HCT116 (cell line): ENCODE data around the gene EIF2B2.

ENCODE experiments used
- EZH2 ChIP-seq: fragments of 200-600 bp; sonication (generic); IDR thresholded peaks from 2 replicates; pipeline ENCODE4 v1.6.1; 2017; ENCODE audit warnings: antibody characterized with exemption, mixed run types
- JUND ChIP-seq: IDR thresholded peaks from 2 replicates; pipeline ENCODE4 v1.6.1; 2012
- POLR2A ChIP-seq: IDR thresholded peaks from 2 replicates; pipeline ENCODE4 v1.7.0; 2011; ENCODE audit warnings: borderline replicate concordance; ENCODE audit not compliant: insufficient read depth, insufficient read length; ENCODE audit errors: extremely low read depth
- POLR2AphosphoS5 ChIP-seq: IDR thresholded peaks from 2 replicates; pipeline ENCODE4 v1.6.1; 2011; ENCODE audit warnings: mild to moderate bottlenecking, low read depth, low read length, moderate library complexity
- RAD21 ChIP-seq: IDR thresholded peaks from 2 replicates; pipeline ENCODE4 v1.6.1; 2012; ENCODE audit warnings: low read depth, mild to moderate bottlenecking
- REST ChIP-seq: IDR thresholded peaks from 2 replicates; pipeline ENCODE4 v1.6.1; 2012; ENCODE audit warnings: low read depth
- SP1 ChIP-seq: IDR thresholded peaks from 2 replicates; pipeline ENCODE4 v1.6.1; 2012; ENCODE audit warnings: low read depth
- SRF ChIP-seq: IDR thresholded peaks from 2 replicates; pipeline ENCODE4 v1.6.1; 2012; ENCODE audit warnings: low read depth
- TCF7L2 ChIP-seq: IDR thresholded peaks from 2 replicates; pipeline ENCODE4 v1.7.0; 2011; ENCODE audit warnings: borderline replicate concordance, inconsistent platforms; ENCODE audit not compliant: insufficient read depth, insufficient read length; ENCODE audit errors: extremely low read depth
- ZBTB33 ChIP-seq: IDR thresholded peaks from 2 replicates; pipeline ENCODE4 v1.6.1; 2011; ENCODE audit warnings: mild to moderate bottlenecking, low read length, moderate library complexity; ENCODE audit not compliant: insufficient replicate concordance; ENCODE audit errors: extremely low read depth
- ZFX ChIP-seq: fragments of 450-650 bp; IDR thresholded peaks from 2 replicates; pipeline ENCODE4 v1.6.1; 2017
- TF ChIP-seq, protein P1 (sequence below), 3 experiments: fragments of 200-600 bp in 1 of 3; sonication (generic) in 1 of 3; IDR thresholded peaks in 2 of 3; conservative IDR thresholded peaks in 1 of 3; 2 replicates each; pipeline ENCODE4 v1.5.1; 2012 to 2017; ENCODE audit warnings: low read depth in 2 of 3, low read length in 2 of 3, antibody characterized with exemption in 1 of 3, borderline replicate concordance in 1 of 3, control low read depth in 1 of 3, mild to moderate bottlenecking in 1 of 3, mixed read lengths in 1 of 3, mixed run types in 1 of 3, moderate library complexity in 1 of 3; ENCODE audit not compliant: insufficient read depth in 1 of 3
- TF ChIP-seq, protein P2 (sequence below): IDR thresholded peaks from 2 replicates; pipeline ENCODE4 v1.6.1; 2012

- no peak for TF ChIP-seq TCF7L2
- TF ChIP-seq ZBTB33, result no peak
- TF ChIP-seq RAD21, result no peak
- no peak for TF ChIP-seq JUND
- TF ChIP-seq, protein P1, sequence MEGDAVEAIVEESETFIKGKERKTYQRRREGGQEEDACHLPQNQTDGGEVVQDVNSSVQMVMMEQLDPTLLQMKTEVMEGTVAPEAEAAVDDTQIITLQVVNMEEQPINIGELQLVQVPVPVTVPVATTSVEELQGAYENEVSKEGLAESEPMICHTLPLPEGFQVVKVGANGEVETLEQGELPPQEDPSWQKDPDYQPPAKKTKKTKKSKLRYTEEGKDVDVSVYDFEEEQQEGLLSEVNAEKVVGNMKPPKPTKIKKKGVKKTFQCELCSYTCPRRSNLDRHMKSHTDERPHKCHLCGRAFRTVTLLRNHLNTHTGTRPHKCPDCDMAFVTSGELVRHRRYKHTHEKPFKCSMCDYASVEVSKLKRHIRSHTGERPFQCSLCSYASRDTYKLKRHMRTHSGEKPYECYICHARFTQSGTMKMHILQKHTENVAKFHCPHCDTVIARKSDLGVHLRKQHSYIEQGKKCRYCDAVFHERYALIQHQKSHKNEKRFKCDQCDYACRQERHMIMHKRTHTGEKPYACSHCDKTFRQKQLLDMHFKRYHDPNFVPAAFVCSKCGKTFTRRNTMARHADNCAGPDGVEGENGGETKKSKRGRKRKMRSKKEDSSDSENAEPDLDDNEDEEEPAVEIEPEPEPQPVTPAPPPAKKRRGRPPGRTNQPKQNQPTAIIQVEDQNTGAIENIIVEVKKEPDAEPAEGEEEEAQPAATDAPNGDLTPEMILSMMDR (IDR thresholded peaks at IDR 0.05 in 2 of 3, conservative IDR thresholded peaks at IDR 0.05 in 1 of 3; ENCODE audit: borderline replicate concordance in 1 of 3, insufficient read depth in 1 of 3, low read depth in 2 of 3, low read length in 2 of 3), result no peak
- TF ChIP-seq EZH2, result no peak
- no peak for TF ChIP-seq ZFX
- TF ChIP-seq, protein P2, sequence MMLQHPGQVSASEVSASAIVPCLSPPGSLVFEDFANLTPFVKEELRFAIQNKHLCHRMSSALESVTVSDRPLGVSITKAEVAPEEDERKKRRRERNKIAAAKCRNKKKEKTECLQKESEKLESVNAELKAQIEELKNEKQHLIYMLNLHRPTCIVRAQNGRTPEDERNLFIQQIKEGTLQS, result no peak
- TF ChIP-seq POLR2A, result no peak
- no peak for TF ChIP-seq POLR2AphosphoS5
- no peak for TF ChIP-seq REST
- TF ChIP-seq SP1, result no peak
- TF ChIP-seq SRF, result no peak
Observed at GRCh38 chr14:74979029-74979428, 23.7 kb upstream of the EIF2B2 start.
